ENCODE data around the gene BOK.

BOK gene

DNA sequence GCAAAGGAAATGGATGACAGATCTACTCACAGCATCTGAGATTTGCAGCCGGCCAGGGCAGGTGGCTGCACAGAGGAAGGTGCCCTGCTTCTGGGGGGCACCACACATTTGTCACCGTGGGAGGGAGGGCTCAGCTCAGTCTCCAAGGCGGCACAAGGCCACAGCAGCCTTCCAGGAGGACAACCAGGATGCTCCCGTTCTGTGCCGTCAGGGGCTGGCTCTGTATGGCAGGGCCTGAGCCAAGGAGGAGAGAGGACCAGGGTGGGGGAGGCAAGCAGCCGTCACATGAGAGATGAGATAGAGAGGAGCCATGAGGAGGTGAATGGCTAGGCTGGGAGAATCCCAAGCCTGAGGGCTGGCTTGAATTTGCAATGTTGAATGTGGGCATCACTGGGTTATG is 4.6 kb upstream of the BOK start:
- Histone ChIP-seq H2AK5ac (ENCODE audit: low read depth, low read length) (no peak overlapping the region), H3K27me3 (ENCODE audit: control insufficient read depth in 3 of 3, insufficient read depth in 3 of 3, low read depth in 1 of 3, low read length in 3 of 3) (peaks cover 0 to 16% (median 10%) of the 10 kb centered on the region in 3 experiments), H2AFZ (ENCODE audit: low read length) (no peak overlapping the region), H2BK5ac (ENCODE audit: low read length) (no peak overlapping the region), H3K14ac (ENCODE audit: low read length) (peak overlapping the region; percentile 42), H3K23ac (ENCODE audit: low read depth, low read length, poor library complexity) (no peak overlapping the region), H3K36me3 (replicated peaks in 1 of 2; ENCODE audit: control insufficient read depth in 2 of 2, insufficient read depth in 2 of 2, low read length in 2 of 2) (no peaks in the 10 kb centered on the region), H2BK12ac (ENCODE audit: low read length) (peak overlapping the region; percentile 0), H3K9me3 (replicated peaks in 1 of 2; ENCODE audit: control insufficient read depth in 2 of 2, insufficient read depth in 1 of 2, low read depth in 1 of 2, low read length in 2 of 2) (peaks cover 11 to 20% of the 10 kb centered on the region in 2 donors), H3K4me1 (ENCODE audit: control insufficient read depth in 2 of 2, insufficient read depth in 1 of 2, low read depth in 1 of 2, low read length in 2 of 2) (peaks cover 0 to 2% of the 10 kb centered on the region in 2 donors), H2BK120ac (ENCODE audit: low read depth, low read length) (no peak overlapping the region), H2BK15ac (ENCODE audit: low read length) (no peak overlapping the region), H3K4me3 (ENCODE audit: low read length in 2 of 2) (no peak overlapping the region), H3K9ac (ENCODE audit: low read depth, low read length, poor library complexity) (peak overlapping the region; percentile 70), H3K79me1 (ENCODE audit: low read depth, low read length) (no peaks in the 10 kb centered on the region), H4K8ac (ENCODE audit: low read depth, low read length) (no peak overlapping the region), H3K4ac (ENCODE audit: low read length) (no peak overlapping the region), H3K18ac (ENCODE audit: low read length) (peak overlapping the region; percentile 27), H4K91ac (ENCODE audit: low read depth, low read length, poor library complexity) (no peak overlapping the region), H3K27ac (replicated peaks; ENCODE audit: low read length) (no peak overlapping the region), H3K4me2 (ENCODE audit: insufficient read depth, low read length, poor library complexity, severe bottlenecking) (no peak overlapping the region)
- no peak for DNase-seq (ENCODE audit: low spot score)
- WGBS, 2 donors (ENCODE audit: extremely low coverage in 2 of 2, insufficient read length in 2 of 2, insufficient replicate concordance in 1 of 2), result no CpG with 5 or more reads among the region's 6 CpGs

DNA sequence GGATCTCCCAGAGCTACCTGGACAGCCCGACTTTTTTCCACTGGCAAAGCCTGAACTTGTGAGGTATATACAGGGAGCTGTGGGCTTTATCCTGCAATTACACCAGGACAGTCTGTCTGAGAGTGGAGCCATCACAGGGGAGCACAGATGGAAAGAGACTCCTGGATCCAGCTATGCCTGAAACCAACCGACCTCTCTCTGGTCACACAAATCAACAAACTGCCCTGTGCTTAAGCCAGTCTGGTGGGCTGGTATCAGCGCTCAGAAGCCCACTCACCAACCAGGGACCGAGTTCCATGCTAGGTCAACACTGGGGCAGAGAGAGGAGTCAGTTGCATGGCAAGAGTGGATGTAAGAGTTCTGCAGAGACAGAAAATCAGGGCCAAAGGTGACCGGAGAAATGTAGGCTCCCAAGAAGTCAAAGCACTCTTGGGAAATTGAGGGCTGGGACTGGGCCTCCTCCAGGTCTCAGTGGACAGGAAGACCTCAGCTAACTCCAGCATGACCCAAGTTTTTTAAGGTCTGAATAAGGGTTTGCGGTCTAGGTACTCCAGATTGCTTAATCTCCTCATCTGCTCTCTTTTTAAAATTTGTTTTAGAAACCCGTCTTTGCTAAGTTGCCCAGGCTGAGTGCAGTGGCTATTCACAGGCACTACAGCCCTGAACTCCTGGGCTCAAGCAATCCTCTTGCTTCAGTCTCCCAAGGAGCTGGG is 3.8 kb upstream of the BOK start:
- Histone ChIP-seq H4K8ac (ENCODE audit: low read depth, low read length) (no peak overlapping the region), H3K4me2 (ENCODE audit: insufficient read depth, low read length, poor library complexity, severe bottlenecking) (no peak overlapping the region), H3K9ac (ENCODE audit: low read depth, low read length, poor library complexity) (no peak overlapping the region), H2BK5ac (ENCODE audit: low read length) (no peak overlapping the region), H2BK15ac (ENCODE audit: low read length) (no peak overlapping the region), H4K91ac (ENCODE audit: low read depth, low read length, poor library complexity) (no peak overlapping the region), H2BK120ac (ENCODE audit: low read depth, low read length) (no peak overlapping the region), H3K14ac (ENCODE audit: low read length) (no peak overlapping the region), H3K36me3 (replicated peaks in 1 of 2; ENCODE audit: control insufficient read depth in 2 of 2, insufficient read depth in 2 of 2, low read length in 2 of 2) (no peaks in the 10 kb centered on the region), H3K23ac (ENCODE audit: low read depth, low read length, poor library complexity) (no peak overlapping the region), H3K4ac (ENCODE audit: low read length) (no peak overlapping the region), H2AFZ (ENCODE audit: low read length) (no peak overlapping the region), H3K79me1 (ENCODE audit: low read depth, low read length) (no peaks in the 10 kb centered on the region), H3K27me3 (ENCODE audit: control insufficient read depth in 3 of 3, insufficient read depth in 3 of 3, low read depth in 1 of 3, low read length in 3 of 3) (peaks cover 4 to 24% (median 18%) of the 10 kb centered on the region in 3 experiments), H2BK12ac (ENCODE audit: low read length) (no peak overlapping the region), H3K18ac (ENCODE audit: low read length) (no peak overlapping the region), H3K4me3 (ENCODE audit: low read length in 2 of 2) (no peak overlapping the region), H3K27ac (replicated peaks; ENCODE audit: low read length) (no peak overlapping the region), H3K9me3 (replicated peaks in 1 of 2; ENCODE audit: control insufficient read depth in 2 of 2, insufficient read depth in 1 of 2, low read depth in 1 of 2, low read length in 2 of 2) (peaks cover 11 to 20% of the 10 kb centered on the region in 2 donors), H2AK5ac (ENCODE audit: low read depth, low read length) (no peak overlapping the region), H3K4me1 (ENCODE audit: control insufficient read depth in 2 of 2, insufficient read depth in 1 of 2, low read depth in 1 of 2, low read length in 2 of 2) (peaks cover 0 to 2% of the 10 kb centered on the region in 2 donors)
- no CpG with 5 or more reads among the region's 7 CpGs for WGBS, 2 donors (ENCODE audit: extremely low coverage in 2 of 2, insufficient read length in 2 of 2, insufficient replicate concordance in 1 of 2)
- DNase-seq (ENCODE audit: low spot score), result no peak

DNA sequence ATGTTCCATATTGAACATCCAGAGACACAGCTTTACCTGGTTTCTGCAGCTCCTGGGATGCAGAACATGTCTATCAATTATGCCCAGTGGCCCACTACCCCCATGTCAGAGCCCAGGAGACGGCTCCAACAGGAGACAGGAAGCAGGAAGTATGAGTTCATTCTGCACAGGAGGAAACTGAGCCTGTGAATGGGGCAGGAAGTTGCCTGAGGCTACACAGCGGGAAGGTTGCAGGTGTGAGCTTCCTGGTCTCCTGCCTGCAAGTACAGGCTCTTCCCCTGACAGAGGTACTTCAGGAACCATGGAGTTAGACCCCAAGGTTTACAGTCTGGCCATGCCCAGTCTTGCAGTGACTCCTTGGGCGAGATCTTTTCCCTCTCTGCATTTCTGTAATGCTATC is 2.8 kb upstream of the BOK start:
- H2BK15ac ChIP-seq (ENCODE audit: low read length), result no peak overlapping the region
- H3K9me3 ChIP-seq (replicated peaks in 1 of 2; ENCODE audit: control insufficient read depth in 2 of 2, insufficient read depth in 1 of 2, low read depth in 1 of 2, low read length in 2 of 2), result peaks cover 11 to 20% of the 10 kb centered on the region in 2 donors
- no peak overlapping the region for H4K91ac ChIP-seq (ENCODE audit: low read depth, low read length, poor library complexity)
- H3K4me3 ChIP-seq (ENCODE audit: low read length in 2 of 2), result no peak overlapping the region
- H2AFZ ChIP-seq (ENCODE audit: low read length), result no peak overlapping the region
- H3K9ac ChIP-seq (ENCODE audit: low read depth, low read length, poor library complexity), result no peak overlapping the region
- H3K79me1 ChIP-seq (ENCODE audit: low read depth, low read length), result no peaks in the 10 kb centered on the region
- no peak overlapping the region for H2BK5ac ChIP-seq (ENCODE audit: low read length)
- H3K4me2 ChIP-seq (ENCODE audit: insufficient read depth, low read length, poor library complexity, severe bottlenecking), result no peak overlapping the region
- H2AK5ac ChIP-seq (ENCODE audit: low read depth, low read length), result no peak overlapping the region
- whole genome bisulfite sequencing, 2 donors (ENCODE audit: extremely low coverage in 2 of 2, insufficient read length in 2 of 2, insufficient replicate concordance in 1 of 2), result no CpG with 5 or more reads among the region's 3 CpGs
- peaks cover 2 to 4% of the 10 kb centered on the region in 2 donors for H3K4me1 ChIP-seq (ENCODE audit: control insufficient read depth in 2 of 2, insufficient read depth in 1 of 2, low read depth in 1 of 2, low read length in 2 of 2)
- no peak for DNase-seq (ENCODE audit: low spot score)
- no peak overlapping the region for H3K14ac ChIP-seq (ENCODE audit: low read length)
- H2BK120ac ChIP-seq (ENCODE audit: low read depth, low read length), result no peak overlapping the region
- H3K18ac ChIP-seq (ENCODE audit: low read length), result no peak overlapping the region
- H3K23ac ChIP-seq (ENCODE audit: low read depth, low read length, poor library complexity), result no peak overlapping the region
- H3K27me3 ChIP-seq (ENCODE audit: control insufficient read depth in 3 of 3, insufficient read depth in 3 of 3, low read depth in 1 of 3, low read length in 3 of 3), result peaks cover 4 to 33% (median 23%) of the 10 kb centered on the region in 3 experiments
- H3K4ac ChIP-seq (ENCODE audit: low read length), result no peak overlapping the region
- H3K36me3 ChIP-seq (replicated peaks in 1 of 2; ENCODE audit: control insufficient read depth in 2 of 2, insufficient read depth in 2 of 2, low read length in 2 of 2), result no peaks in the 10 kb centered on the region
- H2BK12ac ChIP-seq (ENCODE audit: low read length), result no peak overlapping the region
- no peak overlapping the region for H3K27ac ChIP-seq (replicated peaks; ENCODE audit: low read length)
- H4K8ac ChIP-seq (ENCODE audit: low read depth, low read length), result no peak overlapping the region

DNA sequence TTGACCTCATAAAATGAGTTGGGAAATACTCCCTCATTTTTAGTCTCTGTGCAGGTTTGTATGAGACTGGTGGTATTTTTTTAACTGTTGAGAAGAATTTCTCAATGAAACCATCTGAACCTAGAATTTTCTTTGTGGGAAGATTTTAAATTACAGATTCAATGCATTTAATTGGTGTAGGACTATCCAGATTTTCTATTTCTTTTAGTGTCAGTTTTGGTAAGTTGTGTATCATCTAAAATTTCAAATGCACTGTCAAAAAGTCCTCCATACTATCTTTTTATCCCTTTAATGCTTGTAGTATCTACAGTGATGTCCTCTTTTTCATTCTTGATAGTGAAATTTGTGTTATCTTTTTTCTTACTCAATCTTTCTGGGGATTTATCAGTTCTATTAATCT is 1.8 kb upstream of the BOK start:
- Histone ChIP-seq H2BK5ac (ENCODE audit: low read length) (no peak overlapping the region), H3K4me3 (ENCODE audit: low read length in 2 of 2) (no peak overlapping the region), H3K36me3 (replicated peaks in 1 of 2; ENCODE audit: control insufficient read depth in 2 of 2, insufficient read depth in 2 of 2, low read length in 2 of 2) (no peaks in the 10 kb centered on the region), H3K27ac (replicated peaks; ENCODE audit: low read length) (no peak overlapping the region), H4K91ac (ENCODE audit: low read depth, low read length, poor library complexity) (no peak overlapping the region), H2BK15ac (ENCODE audit: low read length) (no peak overlapping the region), H2AFZ (ENCODE audit: low read length) (no peak overlapping the region), H2BK120ac (ENCODE audit: low read depth, low read length) (no peak overlapping the region), H3K27me3 (ENCODE audit: control insufficient read depth in 3 of 3, insufficient read depth in 3 of 3, low read depth in 1 of 3, low read length in 3 of 3) (peaks cover 4 to 36% (median 23%) of the 10 kb centered on the region in 3 experiments), H2AK5ac (ENCODE audit: low read depth, low read length) (no peak overlapping the region), H2BK12ac (ENCODE audit: low read length) (no peak overlapping the region), H3K79me1 (ENCODE audit: low read depth, low read length) (no peaks in the 10 kb centered on the region), H3K23ac (ENCODE audit: low read depth, low read length, poor library complexity) (no peak overlapping the region), H3K9me3 (replicated peaks in 1 of 2; ENCODE audit: control insufficient read depth in 2 of 2, insufficient read depth in 1 of 2, low read depth in 1 of 2, low read length in 2 of 2) (peaks cover 11 to 20% of the 10 kb centered on the region in 2 donors), H3K9ac (ENCODE audit: low read depth, low read length, poor library complexity) (no peak overlapping the region), H3K4me2 (ENCODE audit: insufficient read depth, low read length, poor library complexity, severe bottlenecking) (no peak overlapping the region), H3K4ac (ENCODE audit: low read length) (no peak overlapping the region), H3K4me1 (ENCODE audit: control insufficient read depth in 2 of 2, insufficient read depth in 1 of 2, low read depth in 1 of 2, low read length in 2 of 2) (peaks cover 2 to 4% of the 10 kb centered on the region in 2 donors), H3K18ac (ENCODE audit: low read length) (no peak overlapping the region), H3K14ac (ENCODE audit: low read length) (no peak overlapping the region), H4K8ac (ENCODE audit: low read depth, low read length) (no peak overlapping the region)
- no peak for DNase-seq (ENCODE audit: low spot score)

Measured in neuronal stem cell (in vitro differentiated cells).